NCI-H82 treated with DMSO at 0.1 percent for 48 hours (cell line): Measurements from ENCODE around the gene PPP2R5A.

Experiments
- DNase-seq: peaks from one replicate; lab custom pipeline; 2025; ENCODE audit not compliant: unreplicated experiment; lab: John Stamatoyannopoulos, UW

PPP2R5A gene

GRCh38 chr1:212284744-212285684, at the start of gene PPP2R5A:
PPP2R5A (plus strand) TSS chr1:212285410; CDS start chr1:212286111, 701 bp downstream.
- peak; percentile 99 for DNase-seq

GRCh38 chr1:212235857-212236256, 49.4 kb upstream of the PPP2R5A start:
- no peak for DNase-seq

GRCh38 chr1:212236664-212237220, 48.5 kb upstream of the PPP2R5A start:
- DNase-seq: peak; percentile 28

GRCh38 chr1:212237651-212238050, 47.6 kb upstream of the PPP2R5A start:
- no peak for DNase-seq

- peak; percentile 82 for DNase-seq
Observed at GRCh38 chr1:212238552-212238951, 46.7 kb upstream of the PPP2R5A start.

GRCh38 chr1:212241501-212241900, 43.7 kb upstream of the PPP2R5A start:
- DNase-seq: no peak

GRCh38 chr1:212241957-212242287, 43.3 kb upstream of the PPP2R5A start:
- DNase-seq: no peak

- DNase-seq: no peak
Observed at GRCh38 chr1:212242288-212242984, 42.8 kb upstream of the PPP2R5A start.

- no peak for DNase-seq
Observed at GRCh38 chr1:212242985-212243308, 42.3 kb upstream of the PPP2R5A start.

- DNase-seq: no peak
Observed at GRCh38 chr1:212244441-212244840, 40.8 kb upstream of the PPP2R5A start.

- no peak for DNase-seq
Observed at GRCh38 chr1:212247179-212247721, 38.0 kb upstream of the PPP2R5A start.

- DNase-seq: no peak
Observed at GRCh38 chr1:212247988-212248387, 37.2 kb upstream of the PPP2R5A start.

GRCh38 chr1:212254853-212255363, 30.3 kb upstream of the PPP2R5A start:
- DNase-seq: no peak

GRCh38 chr1:212255705-212256307, 29.4 kb upstream of the PPP2R5A start:
- DNase-seq: no peak

- DNase-seq: no peak
Observed at GRCh38 chr1:212256369-212256768, 28.8 kb upstream of the PPP2R5A start.

- DNase-seq: no peak
Observed at GRCh38 chr1:212257157-212257556, 28.1 kb upstream of the PPP2R5A start.

GRCh38 chr1:212259693-212260480, 25.3 kb upstream of the PPP2R5A start:
- DNase-seq: no peak

GRCh38 chr1:212260557-212261355, 24.5 kb upstream of the PPP2R5A start:
- no peak for DNase-seq

GRCh38 chr1:212261361-212261929, 23.8 kb upstream of the PPP2R5A start:
- no peak for DNase-seq
